H1 (cell line): Measurements from ENCODE around the gene MOB2. TPM values are rescaled to one million over a fixed set of nuclear protein-coding genes. Genes with fewer than 3 reads are reported as not detected.

Source experiments
- CTCF ChIA-PET: fragments of 300-600 bp; sonication (Branson Sonifier 250); formaldehyde crosslinking; loops from one replicate; lab custom pipeline; 2021; ENCODE audit not compliant: partially characterized antibody; lab: Charles Lee
- POLR2A ChIA-PET: fragments of 300-600 bp; sonication (Branson Sonifier 250); formaldehyde crosslinking; loops from one replicate; lab custom pipeline; 2021; ENCODE audit warnings: inconsistent platforms; ENCODE audit not compliant: partially characterized antibody; lab: Charles Lee
- DNase-seq, 2 experiments: peaks; one replicate each; pipeline versions ENCODE4 v3.0.0 to v3.0.0-alpha.2; 2010 to 2022; ENCODE audit warnings: low spot score in 2 of 2, low read depth in 1 of 2, mixed read lengths in 1 of 2
- FAIRE-seq: peaks from 2 replicates; lab custom pipeline; 2011; peaks lifted over from hg19 to GRCh38; lab: Jason Lieb, UNC
- H2AFZ ChIP-seq: 2 replicates; pipeline ENCODE4 v1.8.1; 2012; ENCODE audit warnings: low read length, inconsistent platforms
- H2AK5ac ChIP-seq: 2 replicates; pipeline ENCODE4 v1.6.1; 2013; ENCODE audit warnings: low read depth, low read length
- H2BK120ac ChIP-seq: replicated peaks from 2 replicates; pipeline ENCODE3; 2013; ENCODE audit warnings: low read depth, low read length, inconsistent platforms
- H2BK12ac ChIP-seq: 2 replicates; pipeline ENCODE4 v1.6.1; 2013; ENCODE audit warnings: low read depth, low read length
- H2BK15ac ChIP-seq: 2 replicates; pipeline ENCODE4 v1.6.1; 2013; ENCODE audit warnings: low read length
- H2BK20ac ChIP-seq: 2 replicates; pipeline ENCODE4 v1.6.1; 2013; ENCODE audit warnings: low read length
- H2BK5ac ChIP-seq: 2 replicates; pipeline ENCODE4 v1.6.1; 2013; ENCODE audit warnings: low read depth, low read length
- H3K14ac ChIP-seq: 2 replicates; pipeline ENCODE4 v1.6.1; 2013; ENCODE audit warnings: inconsistent platforms; ENCODE audit not compliant: insufficient read length
- H3K18ac ChIP-seq: 2 replicates; pipeline ENCODE4 v1.6.1; 2013; ENCODE audit warnings: low read length; ENCODE audit errors: extremely low read depth
- H3K23ac ChIP-seq: 2 replicates; pipeline ENCODE4 v1.6.1; 2013; ENCODE audit warnings: inconsistent platforms; ENCODE audit not compliant: insufficient read length
- H3K23me2 ChIP-seq: 2 replicates; pipeline ENCODE4 v1.6.1; 2013; ENCODE audit warnings: low read depth, low read length
- H3K27ac ChIP-seq: 2 replicates; pipeline ENCODE4 v1.6.1; 2011; ENCODE audit warnings: low read depth, low read length, inconsistent platforms
- H3K27me3 ChIP-seq, 4 experiments: replicated peaks in 1 of 4; 1 replicate in 1 of 4; 2 replicates in 3 of 4; pipeline versions ENCODE4 v1.6.1 to v1.8.1; 2011 to 2013; ENCODE audit warnings: low read length in 3 of 4, mild to moderate bottlenecking in 3 of 4, inconsistent platforms in 2 of 4, mixed read lengths in 2 of 4, moderate library complexity in 1 of 4; ENCODE audit not compliant: control insufficient read depth in 3 of 4, insufficient read depth in 3 of 4; ENCODE audit errors: extremely low read depth in 1 of 4
- H3K36me3 ChIP-seq, 4 experiments: 2 replicates each; pipeline versions ENCODE4 v1.6.1 to v1.8.1; 2011 to 2013; ENCODE audit warnings: mild to moderate bottlenecking in 4 of 4, low read length in 3 of 4, moderate library complexity in 2 of 4, control low read depth in 1 of 4, inconsistent platforms in 1 of 4; ENCODE audit not compliant: insufficient read depth in 4 of 4, control insufficient read depth in 2 of 4
- H3K4ac ChIP-seq: replicated peaks from 2 replicates; pipeline ENCODE3; 2013; ENCODE audit warnings: low read length, low read depth, mixed read lengths, inconsistent platforms; ENCODE audit not compliant: insufficient read length
- H3K4me1 ChIP-seq, 4 experiments: replicated peaks in 1 of 4; 1 replicate in 1 of 4; 2 replicates in 3 of 4; pipeline versions ENCODE4 v1.6.1 to v1.8.1; 2011 to 2013; ENCODE audit warnings: low read length in 3 of 4, inconsistent platforms in 2 of 4, mixed read lengths in 1 of 4; ENCODE audit not compliant: insufficient read depth in 4 of 4, control insufficient read depth in 3 of 4
- H3K4me2 ChIP-seq, 2 experiments: 2 replicates each; pipeline versions ENCODE4 v1.6.1 to v1.8.1; 2011 to 2013; ENCODE audit warnings: low read depth in 2 of 2, low read length in 2 of 2, control low read depth in 1 of 2, inconsistent platforms in 1 of 2, mild to moderate bottlenecking in 1 of 2; ENCODE audit not compliant: insufficient read depth in 1 of 2
- H3K4me3 ChIP-seq, 4 experiments: fragments of 200-600, 300-600 bp in 1 of 4; sonication (generic), shearing (Covaris generic), sonication (Bioruptor Twin) in 1 of 4; 2 replicates each; pipeline versions ENCODE4 v1.5.1 to v1.8.1; 2011 to 2016; ENCODE audit warnings: low read length in 4 of 4, low read depth in 3 of 4, control low read depth in 2 of 4, inconsistent platforms in 2 of 4, mild to moderate bottlenecking in 2 of 4, mixed read lengths in 1 of 4, moderate library complexity in 1 of 4; ENCODE audit not compliant: insufficient read depth in 2 of 4; ENCODE audit errors: extremely low read depth in 1 of 4
- H3K56ac ChIP-seq: replicated peaks from 2 replicates; pipeline ENCODE3; 2013; ENCODE audit warnings: low read depth, mild to moderate bottlenecking, mixed read lengths, low read length, inconsistent platforms; ENCODE audit not compliant: insufficient read length
- H3K79me1 ChIP-seq: 2 replicates; pipeline ENCODE4 v1.6.1; 2013; ENCODE audit warnings: low read depth, low read length, control low read depth
- H3K79me2 ChIP-seq, 2 experiments: 2 replicates each; pipeline versions ENCODE4 v1.6.1 to v1.8.1; 2012 to 2013; ENCODE audit warnings: low read length in 2 of 2, mild to moderate bottlenecking in 2 of 2, inconsistent platforms in 1 of 2; ENCODE audit not compliant: insufficient read depth in 2 of 2, control insufficient read depth in 1 of 2
- H3K9ac ChIP-seq, 4 experiments: replicated peaks in 1 of 4; 1 replicate in 1 of 4; 2 replicates in 3 of 4; pipeline versions ENCODE4 v1.6.1 to v1.8.1; 2011 to 2013; ENCODE audit warnings: low read depth in 3 of 4, low read length in 3 of 4, control low read depth in 2 of 4, mild to moderate bottlenecking in 2 of 4, moderate library complexity in 2 of 4, inconsistent platforms in 1 of 4; ENCODE audit errors: extremely low read depth in 1 of 4
- H3K9me3 ChIP-seq, 2 experiments: 2 replicates each; pipeline versions ENCODE4 v1.6.1 to v1.8.1; 2012 to 2013; ENCODE audit warnings: mild to moderate bottlenecking in 2 of 2, moderate library complexity in 2 of 2, control low read depth in 1 of 2, inconsistent platforms in 1 of 2, low read depth in 1 of 2, low read length in 1 of 2, mixed read lengths in 1 of 2; ENCODE audit not compliant: insufficient read depth in 2 of 2
- H4K20me1 ChIP-seq, 2 experiments: replicated peaks in 1 of 2; 2 replicates each; pipeline versions ENCODE3 to v1.8.1; 2011 to 2013; ENCODE audit warnings: inconsistent platforms in 2 of 2, low read length in 2 of 2, mild to moderate bottlenecking in 1 of 2; ENCODE audit not compliant: insufficient read depth in 2 of 2, control insufficient read depth in 1 of 2
- H4K5ac ChIP-seq: 2 replicates; pipeline ENCODE4 v1.6.1; 2013; ENCODE audit warnings: low read length, low read depth, mixed read lengths, inconsistent platforms; ENCODE audit not compliant: insufficient read length
- H4K8ac ChIP-seq: 2 replicates; pipeline ENCODE4 v1.8.0; 2013; ENCODE audit warnings: mild to moderate bottlenecking, moderate library complexity, low read length, inconsistent platforms; ENCODE audit not compliant: insufficient read depth; ENCODE audit errors: extremely low read depth
- H4K91ac ChIP-seq: replicated peaks from 2 replicates; pipeline ENCODE3; 2013; ENCODE audit warnings: low read length, mixed read lengths, inconsistent platforms; ENCODE audit not compliant: insufficient read length
- EP300 ChIP-seq, 2 experiments: IDR thresholded peaks; 1 replicate in 1 of 2; 2 replicates in 1 of 2; pipeline ENCODE4 v1.6.1; 2011 to 2012; ENCODE audit warnings: low read depth in 2 of 2, low read length in 2 of 2, mild to moderate bottlenecking in 2 of 2, borderline replicate concordance in 1 of 2, inconsistent platforms in 1 of 2, moderate library complexity in 1 of 2
- GTF2F1 ChIP-seq: IDR thresholded peaks from 2 replicates; pipeline ENCODE4 v1.6.1; 2012; ENCODE audit warnings: low read depth, low read length, improper control_type of control experiment, borderline replicate concordance
- WGBS, 2 experiments: shearing (Covaris generic) in 1 of 2; methylation state at CpG; one replicate each; pipeline versions ENCODE4 v1.1.6 to v1.1.7; 2013 to 2015; ENCODE audit warnings: low lambda C conversion rate in 2 of 2, mixed read lengths in 2 of 2, inconsistent platforms in 1 of 2, low coverage in 1 of 2, missing lambda C conversion rate in 1 of 2; ENCODE audit not compliant: insufficient replicate concordance in 2 of 2, insufficient coverage in 1 of 2, insufficient read length in 1 of 2; ENCODE audit errors: extremely low coverage in 1 of 2, missing lambda C conversion rate in 1 of 2; 5-methylcytosine and 5-hydroxymethylcytosine counted together
- polyA plus RNA-seq, 7 experiments: library from polyadenylated mRNA; depleted of rRNA in 3 of 7; stranded (reverse) in 5 of 7; unstranded in 2 of 7; fragments of >200 nt in 5 of 7; fragments of 200-250 nt in 2 of 7; gene quantifications; 1 replicate in 5 of 7; 2 replicates in 1 of 7; 4 replicates in 1 of 7; pipeline versions ENCODE4 v1.2.1 to v1.2.3, GENCODE V29; 2011 to 2013; ENCODE audit warnings: missing spikeins in 2 of 7, mixed read lengths in 2 of 7
- total RNA-seq: library from RNA; stranded (reverse); fragmentation: NEBNext Ultra II Directional; extraction: Animal tissue kit (Norgen Biotek cat#: 25700); gene quantifications from 2 replicates; pipeline ENCODE4 v1.2.1, GENCODE V29; 2021

The MOB2 gene
- total and polyA plus RNA-seq, 2 of the 8 experiments (the other 6 are each of a cell fraction or from before 2014, with no cell fraction given), result 18.6 to 28.2 TPM

GRCh38 chr11:1440066-1440465 lies 46.5 kb downstream of the MOB2 start:
- H3K14ac ChIP-seq, result no peak overlapping the region
- H3K18ac ChIP-seq, result no peak overlapping the region
- peaks cover 6 to 18% of the 10 kb centered on the region in 2 experiments for H4K20me1 ChIP-seq
- no peaks in the 10 kb centered on the region for H3K79me2 ChIP-seq
- H2AK5ac ChIP-seq, result no peak overlapping the region
- H4K5ac ChIP-seq, result no peak overlapping the region
- H3K79me1 ChIP-seq, result no peaks in the 10 kb centered on the region; the same call in 1 of the 2 replicates
- H3K9ac ChIP-seq, result no peak overlapping the region
- WGBS, 2 experiments, result 93% methylated on average over 9 of the region's 11 CpGs; no CpG with 5 or more reads in 1 of the 2 experiments
- no peak overlapping the region for H2BK120ac ChIP-seq
- no peak overlapping the region for H2BK5ac ChIP-seq
- no peaks in the 10 kb centered on the region for H3K27me3 ChIP-seq
- H4K91ac ChIP-seq, result no peak overlapping the region
- no peak overlapping the region for H2AFZ ChIP-seq
- FAIRE-seq (no peak), DNase-seq (no peak)
- H3K4ac ChIP-seq, result no peak overlapping the region
- H2BK15ac ChIP-seq, result no peak overlapping the region
- CTCF ChIA-PET, result interaction anchor here (0.8 to 0.9 kb wide), 2 partner anchors 19 to 31 kb away, joined by 3 read pairs; no protein-coding TSS in a partner anchor
- H3K23me2 ChIP-seq, result no peaks in the 10 kb centered on the region
- no peak overlapping the region for H3K23ac ChIP-seq
- H3K4me1 ChIP-seq, result peaks cover 0 to 16% (median 9%) of the 10 kb centered on the region in 4 experiments; a peak in 6 of 7 replicates
- H3K4me2 ChIP-seq, result no peak overlapping the region
- H4K8ac ChIP-seq, result peak overlapping the region; percentile 35; the same call in 1 of the 2 replicates
- no peak overlapping the region for H3K4me3 ChIP-seq
- H3K9me3 ChIP-seq, result no peaks in the 10 kb centered on the region
- TF ChIP-seq GTF2F1 (no peak), EP300 (IDR thresholded peaks at IDR 0.05; ENCODE audit: borderline replicate concordance in 1 of 2, low read depth in 2 of 2, low read length in 2 of 2) (no peak)
- TF ChIP-seq, all 59 proteins: peak for 0
- POLR2A ChIA-PET, result no interaction called here
- H2BK12ac ChIP-seq, result no peak overlapping the region
- no peak overlapping the region for H2BK20ac ChIP-seq
- no peak overlapping the region for H3K27ac ChIP-seq
- H3K56ac ChIP-seq, result no peak overlapping the region
- peaks cover 0 to 14% (median 2%) of the 10 kb centered on the region in 4 experiments; a peak in 4 of 8 replicates for H3K36me3 ChIP-seq
